ENCODE results near the gene USP20.

Gene USP20

DNA sequence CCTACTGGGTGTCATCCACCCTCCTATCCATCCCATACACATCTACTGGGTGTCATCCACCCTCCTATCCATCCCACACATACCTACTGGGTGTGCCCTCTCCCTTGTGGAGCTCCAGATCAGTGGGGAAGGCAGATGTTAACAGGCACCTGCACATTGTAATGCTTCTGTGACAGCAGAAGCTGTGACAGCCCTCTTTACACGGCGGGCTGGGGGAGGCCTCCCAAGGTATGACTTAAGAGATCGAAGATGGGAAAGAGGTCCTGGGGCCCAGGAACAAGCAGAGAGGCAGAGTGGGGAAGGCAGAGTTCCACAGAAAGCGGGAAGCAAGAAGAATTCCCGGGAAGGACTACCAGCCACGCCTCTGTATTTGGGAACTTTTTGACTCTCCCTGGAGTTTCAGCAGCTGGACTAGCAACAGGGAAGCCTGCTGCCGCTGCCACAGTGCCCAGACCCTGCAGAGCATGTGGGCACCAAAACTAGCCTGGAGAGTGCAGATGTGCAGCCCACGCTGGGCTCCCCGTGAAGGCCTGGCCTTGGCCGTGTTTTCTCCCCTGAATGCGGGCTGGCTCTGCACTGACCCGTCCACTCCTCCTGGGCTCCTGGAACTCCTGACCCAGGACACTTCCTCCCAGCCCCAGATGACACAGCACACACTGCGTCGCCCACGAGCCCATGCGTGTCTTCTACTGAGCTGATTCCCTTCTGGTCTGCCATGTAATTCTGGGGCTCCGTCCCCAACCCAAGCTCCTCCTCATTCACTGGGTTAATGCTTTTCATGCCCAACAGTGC is 20.6 kb upstream of the USP20 start:
- H4K5ac ChIP-seq (ENCODE audit: low read length) = no peak overlapping the region
- no peak overlapping the region for H3K18ac ChIP-seq (ENCODE audit: low read length)
- H3K4ac ChIP-seq (ENCODE audit: low read depth, low read length) = no peak overlapping the region
- H3K79me1 ChIP-seq (ENCODE audit: low read length) = peaks cover 2% of the 10 kb centered on the region
- no peak overlapping the region for H2BK120ac ChIP-seq (ENCODE audit: low read depth, low read length)
- no peak for DNase-seq
- no peak overlapping the region for H3K4me3 ChIP-seq (ENCODE audit: low read length)
- no peak overlapping the region for H2BK5ac ChIP-seq (ENCODE audit: low read length)
- no peaks in the 10 kb centered on the region for H3K27me3 ChIP-seq (ENCODE audit: insufficient read depth, low read length, poor library complexity)
- no peak overlapping the region for H3K27ac ChIP-seq (ENCODE audit: low read depth, low read length)
- H4K8ac ChIP-seq (ENCODE audit: low read depth, low read length) = no peak overlapping the region
- H2BK15ac ChIP-seq (replicated peaks; ENCODE audit: low read depth) = no peak overlapping the region
- no peaks in the 10 kb centered on the region for H3K79me2 ChIP-seq (ENCODE audit: control insufficient read depth, insufficient read depth, low read length)
- H3K9ac ChIP-seq (ENCODE audit: low read length) = no peak overlapping the region
- H3K4me2 ChIP-seq (ENCODE audit: low read length) = no peak overlapping the region
- H3K56ac ChIP-seq (ENCODE audit: low read length) = no peak overlapping the region
- no peak overlapping the region for H3K23ac ChIP-seq (ENCODE audit: low read length)
- no CpG with 5 or more reads among the region's 17 CpGs for WGBS (ENCODE audit: extremely low coverage, insufficient coverage, low lambda C conversion rate)
- H3K36me3 ChIP-seq (ENCODE audit: control insufficient read depth, insufficient read depth, low read length) = peaks cover 14% of the 10 kb centered on the region
- no peaks in the 10 kb centered on the region for H3K4me1 ChIP-seq (ENCODE audit: control insufficient read depth, low read depth, low read length)
- no peak overlapping the region for H2AK5ac ChIP-seq (ENCODE audit: low read length)

DNA sequence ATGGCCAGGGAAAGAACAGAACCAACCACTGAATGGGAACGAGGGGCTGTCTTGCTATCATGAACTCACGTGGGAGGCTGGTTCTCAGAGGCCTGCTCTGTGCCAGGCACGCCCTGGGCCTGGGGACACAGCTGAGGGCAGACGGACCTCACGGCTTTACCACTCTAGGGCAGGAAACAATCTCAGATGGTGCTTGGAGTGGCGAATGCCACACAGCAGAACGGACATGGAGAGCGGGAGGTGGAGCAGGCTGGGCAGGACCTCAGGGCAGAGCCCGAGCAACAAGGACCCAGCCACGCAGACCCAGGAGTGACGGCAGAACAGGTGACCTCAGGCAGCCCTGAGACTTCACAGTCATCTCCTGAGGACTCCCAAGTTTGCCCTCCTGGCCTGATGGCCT is 20.0 kb upstream of the USP20 start:
- Histone ChIP-seq H2BK120ac (ENCODE audit: low read depth, low read length) (no peak overlapping the region), H2AK5ac (ENCODE audit: low read length) (no peak overlapping the region), H2BK5ac (ENCODE audit: low read length) (no peak overlapping the region), H3K36me3 (ENCODE audit: control insufficient read depth, insufficient read depth, low read length) (peaks cover 14% of the 10 kb centered on the region), H4K8ac (ENCODE audit: low read depth, low read length) (no peak overlapping the region), H3K18ac (ENCODE audit: low read length) (no peak overlapping the region), H3K4ac (ENCODE audit: low read depth, low read length) (no peak overlapping the region), H2BK15ac (replicated peaks; ENCODE audit: low read depth) (no peak overlapping the region), H3K79me1 (ENCODE audit: low read length) (peaks cover 2% of the 10 kb centered on the region), H3K27ac (ENCODE audit: low read depth, low read length) (no peak overlapping the region), H3K4me3 (ENCODE audit: low read length) (no peak overlapping the region), H3K56ac (ENCODE audit: low read length) (no peak overlapping the region), H4K5ac (ENCODE audit: low read length) (no peak overlapping the region), H3K9ac (ENCODE audit: low read length) (no peak overlapping the region), H3K4me2 (ENCODE audit: low read length) (no peak overlapping the region), H3K27me3 (ENCODE audit: insufficient read depth, low read length, poor library complexity) (no peaks in the 10 kb centered on the region), H3K4me1 (ENCODE audit: control insufficient read depth, low read depth, low read length) (no peaks in the 10 kb centered on the region), H3K23ac (ENCODE audit: low read length) (no peak overlapping the region), H3K79me2 (ENCODE audit: control insufficient read depth, insufficient read depth, low read length) (no peaks in the 10 kb centered on the region)
- DNase-seq = no peak
- WGBS (ENCODE audit: extremely low coverage, insufficient coverage, low lambda C conversion rate) = no CpG with 5 or more reads among the region's 11 CpGs

DNA sequence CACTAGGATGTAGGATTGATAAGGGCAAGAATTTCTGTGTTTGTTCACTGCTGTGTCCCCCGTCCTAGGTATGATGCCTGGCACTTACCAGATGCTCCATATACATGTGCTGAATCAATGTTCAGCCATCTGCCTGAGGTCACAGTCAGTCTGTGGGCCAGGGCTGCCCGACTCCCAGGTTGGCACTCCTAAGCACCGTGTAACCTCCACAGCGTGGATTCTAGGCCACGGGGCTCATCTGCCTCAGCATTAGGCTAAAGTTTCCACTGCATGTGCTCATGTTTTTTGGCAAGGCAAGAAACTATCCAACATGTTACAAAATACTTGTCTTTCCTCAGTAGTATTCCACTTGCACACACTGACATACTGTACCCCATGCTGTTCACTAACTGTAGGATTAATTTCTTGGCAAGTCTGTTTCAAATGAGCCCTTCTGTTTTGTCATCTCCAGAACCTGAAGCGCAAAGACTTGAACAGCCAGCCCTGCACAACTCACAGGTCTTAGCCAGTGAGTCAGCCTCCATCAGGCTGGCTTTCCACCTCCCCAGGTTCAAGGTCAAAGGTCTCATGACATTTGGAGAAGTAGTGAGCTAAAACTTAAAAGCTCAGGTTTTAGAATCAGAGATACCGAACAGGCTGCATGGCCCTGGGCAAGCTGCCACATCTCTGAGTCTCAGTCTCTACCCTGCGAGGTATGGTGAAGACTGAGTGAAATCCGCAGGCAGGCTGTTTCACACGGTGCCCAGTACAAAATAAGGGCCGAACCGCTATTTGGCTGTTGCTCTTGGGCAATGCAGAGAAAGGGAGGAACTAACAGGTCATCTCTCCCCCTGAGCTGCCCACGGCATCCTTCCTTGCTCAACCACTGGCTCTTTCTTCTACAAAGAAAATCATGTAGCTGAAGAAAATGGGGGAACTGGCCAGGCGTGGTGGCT is 18.5 kb upstream of the USP20 start:
- H3K27me3 ChIP-seq (ENCODE audit: insufficient read depth, low read length, poor library complexity) = no peaks in the 10 kb centered on the region
- no peaks in the 10 kb centered on the region for H3K4me1 ChIP-seq (ENCODE audit: control insufficient read depth, low read depth, low read length)
- H2BK5ac ChIP-seq (ENCODE audit: low read length) = no peak overlapping the region
- no peak overlapping the region for H3K4ac ChIP-seq (ENCODE audit: low read depth, low read length)
- H4K5ac ChIP-seq (ENCODE audit: low read length) = no peak overlapping the region
- H2AK5ac ChIP-seq (ENCODE audit: low read length) = no peak overlapping the region
- no peak overlapping the region for H2BK15ac ChIP-seq (replicated peaks; ENCODE audit: low read depth)
- H3K4me2 ChIP-seq (ENCODE audit: low read length) = no peak overlapping the region
- no peak overlapping the region for H3K18ac ChIP-seq (ENCODE audit: low read length)
- H3K27ac ChIP-seq (ENCODE audit: low read depth, low read length) = no peak overlapping the region
- H3K79me1 ChIP-seq (ENCODE audit: low read length) = peaks cover 2% of the 10 kb centered on the region
- no peak overlapping the region for H3K56ac ChIP-seq (ENCODE audit: low read length)
- no peak overlapping the region for H2BK120ac ChIP-seq (ENCODE audit: low read depth, low read length)
- no peaks in the 10 kb centered on the region for H3K79me2 ChIP-seq (ENCODE audit: control insufficient read depth, insufficient read depth, low read length)
- peaks cover 17% of the 10 kb centered on the region for H3K36me3 ChIP-seq (ENCODE audit: control insufficient read depth, insufficient read depth, low read length)
- no peak overlapping the region for H3K23ac ChIP-seq (ENCODE audit: low read length)
- no peak overlapping the region for H3K9ac ChIP-seq (ENCODE audit: low read length)
- no CpG with 5 or more reads among the region's 14 CpGs for WGBS (ENCODE audit: extremely low coverage, insufficient coverage, low lambda C conversion rate)
- DNase-seq = no peak
- H4K8ac ChIP-seq (ENCODE audit: low read depth, low read length) = no peak overlapping the region
- no peak overlapping the region for H3K4me3 ChIP-seq (ENCODE audit: low read length)

DNA sequence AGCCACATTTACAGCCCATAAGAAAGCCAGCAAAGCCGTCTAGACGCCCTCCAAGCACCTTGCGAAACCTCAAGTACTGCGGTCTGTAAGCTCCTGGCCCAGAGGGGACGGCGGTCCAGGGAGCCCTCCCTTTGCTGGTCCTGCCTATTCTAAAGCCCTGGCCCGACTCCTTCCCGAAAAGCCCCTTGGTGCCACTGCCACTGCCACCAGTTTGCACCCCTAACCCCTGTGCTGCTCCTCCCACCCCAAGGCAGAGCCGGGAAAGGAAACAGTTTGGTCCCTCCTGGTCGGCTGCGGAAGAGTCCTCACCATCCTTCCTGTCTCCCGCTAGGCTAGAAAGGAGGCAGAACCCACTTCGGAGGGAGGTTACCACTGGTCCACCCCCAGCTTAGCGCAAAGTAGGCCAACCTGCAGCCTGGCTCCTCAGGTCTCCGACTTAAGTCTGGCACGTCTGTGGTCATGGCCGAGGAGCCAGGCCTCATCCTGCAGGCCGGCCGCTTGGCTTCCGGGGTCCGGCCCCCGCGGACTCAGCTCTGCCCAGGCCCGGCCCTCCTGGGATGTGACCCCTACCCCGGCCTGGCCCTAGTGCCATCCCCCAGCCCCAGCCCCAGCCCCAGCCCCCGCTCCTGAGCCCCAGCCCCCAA is 12.2 kb upstream of the USP20 start:
- peak; percentile 77 for DNase-seq
- no CpG with 5 or more reads among the region's 26 CpGs for WGBS (ENCODE audit: extremely low coverage, insufficient coverage, low lambda C conversion rate)
- H3K27ac ChIP-seq (ENCODE audit: low read depth, low read length) = peak overlapping the region; percentile 53

DNA sequence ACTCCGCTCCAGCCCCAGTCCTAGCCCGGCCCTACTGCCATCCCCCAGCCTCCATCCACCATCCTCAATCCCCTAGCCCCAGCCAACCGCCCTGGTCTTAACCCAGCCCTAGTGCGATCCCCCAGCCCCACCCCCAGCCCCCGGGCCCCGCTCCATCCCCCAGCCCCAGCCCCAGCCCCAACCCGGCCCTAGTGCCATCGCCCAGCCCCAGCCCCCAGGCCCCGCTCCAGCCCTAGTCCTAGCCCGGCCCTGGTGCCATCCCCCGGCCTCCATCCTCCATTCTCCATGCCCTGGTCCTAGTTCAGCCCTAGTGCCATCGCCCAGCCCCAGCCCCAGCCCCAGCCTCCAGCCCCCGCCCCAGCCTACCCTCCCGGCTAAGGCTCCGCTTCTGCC is 11.7 kb upstream of the USP20 start:
- Histone ChIP-seq H3K4me2 (ENCODE audit: low read length) (no peak overlapping the region), H3K4ac (ENCODE audit: low read depth, low read length) (peak overlapping the region; percentile 97), H3K4me1 (ENCODE audit: control insufficient read depth, low read depth, low read length) (no peaks in the 10 kb centered on the region), H3K4me3 (ENCODE audit: low read length) (peak overlapping the region; percentile 95), H3K27me3 (ENCODE audit: insufficient read depth, low read length, poor library complexity) (no peaks in the 10 kb centered on the region), H3K56ac (ENCODE audit: low read length) (peak overlapping the region; percentile 100), H2AK5ac (ENCODE audit: low read length) (no peak overlapping the region), H2BK120ac (ENCODE audit: low read depth, low read length) (peak overlapping the region; percentile 86), H3K23ac (ENCODE audit: low read length) (no peak overlapping the region), H3K18ac (ENCODE audit: low read length) (peak overlapping the region; percentile 99), H2BK5ac (ENCODE audit: low read length) (no peak overlapping the region), H3K36me3 (ENCODE audit: control insufficient read depth, insufficient read depth, low read length) (peaks cover 9% of the 10 kb centered on the region), H2BK15ac (replicated peaks; ENCODE audit: low read depth) (no peak overlapping the region), H3K79me1 (ENCODE audit: low read length) (peaks cover 7% of the 10 kb centered on the region), H3K79me2 (ENCODE audit: control insufficient read depth, insufficient read depth, low read length) (peaks cover 10% of the 10 kb centered on the region), H4K5ac (ENCODE audit: low read length) (no peak overlapping the region), H3K27ac (ENCODE audit: low read depth, low read length) (peak overlapping the region; percentile 79), H3K9ac (ENCODE audit: low read length) (peak overlapping the region; percentile 99), H4K8ac (ENCODE audit: low read depth, low read length) (peak overlapping the region; percentile 43)
- peak; percentile 13 for DNase-seq
- no CpG with 5 or more reads among the region's 15 CpGs for WGBS (ENCODE audit: extremely low coverage, insufficient coverage, low lambda C conversion rate)

More for the DNA sequence above, 12.2 kb upstream of the USP20 start:
- Histone ChIP-seq H4K8ac (ENCODE audit: low read depth, low read length) (no peak overlapping the region), H3K79me2 (ENCODE audit: control insufficient read depth, insufficient read depth, low read length) (peaks cover 10% of the 10 kb centered on the region), H2BK120ac (ENCODE audit: low read depth, low read length) (no peak overlapping the region), H3K4ac (ENCODE audit: low read depth, low read length) (peak overlapping the region; percentile 97), H3K27me3 (ENCODE audit: insufficient read depth, low read length, poor library complexity) (no peaks in the 10 kb centered on the region), H3K18ac (ENCODE audit: low read length) (peak overlapping the region; percentile 99), H3K4me3 (ENCODE audit: low read length) (peak overlapping the region; percentile 82), H3K4me1 (ENCODE audit: control insufficient read depth, low read depth, low read length) (no peaks in the 10 kb centered on the region), H2AK5ac (ENCODE audit: low read length) (no peak overlapping the region), H3K36me3 (ENCODE audit: control insufficient read depth, insufficient read depth, low read length) (peaks cover 12% of the 10 kb centered on the region), H3K79me1 (ENCODE audit: low read length) (peaks cover 7% of the 10 kb centered on the region), H2BK5ac (ENCODE audit: low read length) (no peak overlapping the region), H4K5ac (ENCODE audit: low read length) (no peak overlapping the region), H3K9ac (ENCODE audit: low read length) (peak overlapping the region; percentile 89), H3K23ac (ENCODE audit: low read length) (no peak overlapping the region), H2BK15ac (replicated peaks; ENCODE audit: low read depth) (no peak overlapping the region), H3K4me2 (ENCODE audit: low read length) (peak overlapping the region; percentile 92), H3K56ac (ENCODE audit: low read length) (peak overlapping the region; percentile 96)

Data from mesendoderm (in vitro differentiated cells).